Neural progenitor cell (in vitro differentiated cells): Measurements from ENCODE around the gene DUSP19. TPM values are rescaled to one million over a fixed set of nuclear protein-coding genes. Genes with fewer than 3 reads are reported as not detected.

ENCODE experiments used
- DNase-seq: peaks from one replicate; pipeline ENCODE4 v3.0.0-alpha.2; 2016; ENCODE audit warnings: low spot score
- H2AFZ ChIP-seq: fragments of 200-600 bp; sonication (generic); replicated peaks from 2 replicates; pipeline ENCODE4 v1.6.1; 2016; ENCODE audit warnings: antibody characterized with exemption
- H3F3A ChIP-seq: fragments of 200-600 bp; sonication (generic); 2 replicates; pipeline ENCODE4 v1.6.1; 2016; ENCODE audit warnings: antibody characterized with exemption, low read depth
- H3K27ac ChIP-seq: fragments of 200-600 bp; sonication (generic); 2 replicates; pipeline ENCODE4 v1.5.1; 2016; ENCODE audit warnings: mild to moderate bottlenecking
- H3K27me3 ChIP-seq: fragments of 200-600 bp; sonication (generic); 2 replicates; pipeline ENCODE4 v1.6.1; 2016; ENCODE audit warnings: mild to moderate bottlenecking, moderate library complexity
- H3K36me3 ChIP-seq: fragments of 200-600 bp; sonication (generic); 2 replicates; pipeline ENCODE4 v1.5.1; 2016
- H3K4me1 ChIP-seq: fragments of 200-600 bp; sonication (generic); 2 replicates; pipeline ENCODE4 v1.6.1; 2016; ENCODE audit warnings: mixed run types
- H3K4me2 ChIP-seq: fragments of 200-600 bp; sonication (generic); 2 replicates; pipeline ENCODE4 v1.6.1; 2016
- H3K4me3 ChIP-seq: fragments of 200-600 bp; sonication (generic); 2 replicates; pipeline ENCODE4 v1.5.1; 2016
- H3K79me2 ChIP-seq: fragments of 200-600 bp; sonication (generic); 2 replicates; pipeline ENCODE4 v1.6.1; 2016; ENCODE audit warnings: low read depth
- H3K9ac ChIP-seq: fragments of 200-600 bp; sonication (generic); 2 replicates; pipeline ENCODE4 v1.6.1; 2016
- H3K9me3 ChIP-seq: fragments of 200-600 bp; sonication (generic); 2 replicates; pipeline ENCODE4 v1.5.1; 2016; ENCODE audit warnings: low read depth
- H4K20me1 ChIP-seq: fragments of 200-600 bp; sonication (generic); 2 replicates; pipeline ENCODE4 v1.6.1; 2016; ENCODE audit warnings: low read depth
- H3K27ac Mint-ChIP-seq: 3 replicates; pipeline ENCODE4 v1.8.0; 2021; ENCODE audit warnings: mixed read lengths
- H3K27me3 Mint-ChIP-seq: 2 replicates; pipeline ENCODE4 v1.8.0; 2022; ENCODE audit warnings: low read depth, mild to moderate bottlenecking, inconsistent platforms, moderate library complexity, mixed read lengths; ENCODE audit not compliant: insufficient read depth
- H3K36me3 Mint-ChIP-seq: 3 replicates; pipeline ENCODE4 v1.8.0; 2021; ENCODE audit warnings: mixed read lengths
- H3K4me1 Mint-ChIP-seq: 3 replicates; pipeline ENCODE4 v1.8.0; 2021; ENCODE audit warnings: mixed read lengths
- H3K4me3 Mint-ChIP-seq: 3 replicates; pipeline ENCODE4 v1.8.0; 2021; ENCODE audit warnings: mild to moderate bottlenecking, moderate library complexity, mixed read lengths
- H3K9me3 Mint-ChIP-seq: 3 replicates; pipeline ENCODE4 v1.8.0; 2020; ENCODE audit warnings: mixed read lengths
- CTCF ChIP-seq: fragments of 200-600 bp; sonication (generic); IDR thresholded peaks from 2 replicates; pipeline ENCODE4 v1.5.1; 2017; ENCODE audit warnings: antibody characterized with exemption, mild to moderate bottlenecking
- EZH2 ChIP-seq: fragments of 200-600 bp; sonication (generic); IDR thresholded peaks from 2 replicates; pipeline ENCODE4 v1.6.1; 2017; ENCODE audit warnings: antibody characterized with exemption, mild to moderate bottlenecking, moderate library complexity
- EZH2phosphoT487 ChIP-seq: fragments of 200-600 bp; sonication (generic); IDR thresholded peaks from 2 replicates; pipeline ENCODE4 v1.6.1; 2017; ENCODE audit warnings: antibody characterized with exemption
- total RNA-seq: library from RNA; depleted of rRNA; stranded (reverse); fragments of >200 nt; gene quantifications from 2 replicates; pipeline ENCODE4 v1.2.3, GENCODE V29; 2015; ENCODE audit warnings: low replicate concordance

Gene DUSP19
- total RNA-seq, 1 donor from 2014 or later: 6.7 TPM

- H3K27ac Mint-ChIP-seq: no peak overlapping the region
- no peaks in the 10 kb centered on the region for H3K36me3 ChIP-seq
Observed at GRCh38 chr2:183113630-183114029, 35.1 kb downstream of the DUSP19 start.

DNA sequence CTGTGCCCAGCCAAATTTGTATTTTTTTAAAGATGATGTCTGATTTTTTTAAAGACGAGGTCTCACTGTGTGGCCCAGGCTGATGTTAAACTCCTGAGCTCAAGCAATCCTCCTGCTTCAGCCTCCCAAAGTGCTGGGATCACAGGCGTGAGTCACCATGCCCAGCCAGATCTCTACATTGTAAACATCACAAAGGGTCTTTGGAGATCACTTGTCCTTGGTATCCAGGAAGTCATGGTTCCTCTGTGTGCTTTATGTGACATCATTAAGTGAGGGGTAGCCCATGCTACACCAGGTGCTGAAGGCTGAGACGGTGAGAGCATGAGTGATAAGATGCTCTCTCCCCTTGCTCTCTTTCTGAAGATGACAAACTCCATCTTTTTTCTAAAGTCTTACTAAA is 38.7 kb downstream of the DUSP19 start:
- Histone ChIP-seq H3K79me2 (no peaks in the 10 kb centered on the region), H3K9me3 (no peaks in the 10 kb centered on the region), H3F3A (no peaks in the 10 kb centered on the region), H3K4me2 (no peak overlapping the region), H3K36me3 (no peaks in the 10 kb centered on the region), H3K27me3 (no peaks in the 10 kb centered on the region), H2AFZ (no peak overlapping the region), H4K20me1 (no peaks in the 10 kb centered on the region), H3K4me1 (no peaks in the 10 kb centered on the region), H3K27ac (no peak overlapping the region), H3K4me3 (no peak overlapping the region), H3K9ac (no peak overlapping the region)
- no peak for DNase-seq
- Mint-ChIP-seq H3K4me3 (no peak overlapping the region), H3K27ac (no peak overlapping the region), H3K27me3 (no peaks in the 10 kb centered on the region), H3K9me3 (no peaks in the 10 kb centered on the region), H3K4me1 (no peaks in the 10 kb centered on the region), H3K36me3 (no peaks in the 10 kb centered on the region)
- TF ChIP-seq EZH2phosphoT487 (no peak), CTCF (no peak), EZH2 (no peak)

More at GRCh38 chr2:183113630-183114029, 35.1 kb downstream of the DUSP19 start:
- no peak for TF ChIP-seq EZH2
- no peak for TF ChIP-seq EZH2phosphoT487
- TF ChIP-seq CTCF: no peak
- H3K4me3 Mint-ChIP-seq: no peak overlapping the region
- H3K27me3 ChIP-seq: no peaks in the 10 kb centered on the region
- DNase-seq: no peak
- H3K9me3 ChIP-seq: no peaks in the 10 kb centered on the region
- H3K79me2 ChIP-seq: no peaks in the 10 kb centered on the region
- H3K36me3 Mint-ChIP-seq: no peaks in the 10 kb centered on the region
- H4K20me1 ChIP-seq: no peaks in the 10 kb centered on the region
- no peaks in the 10 kb centered on the region for H3K27me3 Mint-ChIP-seq
- H3K9ac ChIP-seq: no peak overlapping the region
- no peak overlapping the region for H3K4me2 ChIP-seq
- H3K9me3 Mint-ChIP-seq: no peaks in the 10 kb centered on the region
- H3K4me3 ChIP-seq: no peak overlapping the region
- no peak overlapping the region for H2AFZ ChIP-seq
- no peaks in the 10 kb centered on the region for H3K4me1 ChIP-seq
- no peaks in the 10 kb centered on the region for H3K4me1 Mint-ChIP-seq
- no peak overlapping the region for H3K27ac ChIP-seq
- H3F3A ChIP-seq: no peaks in the 10 kb centered on the region

- H3K4me3 ChIP-seq: peak overlapping the region; percentile 81
- no peaks in the 10 kb centered on the region for H3K9me3 Mint-ChIP-seq
Observed at GRCh38 chr2:183123117-183123958, 44.8 kb downstream of the DUSP19 start.

More at GRCh38 chr2:183123117-183123958, 44.8 kb downstream of the DUSP19 start:
- Histone ChIP-seq H4K20me1 (no peaks in the 10 kb centered on the region), H3K9me3 (no peaks in the 10 kb centered on the region), H3K4me2 (peak overlapping the region; percentile 95), H3K36me3 (no peaks in the 10 kb centered on the region), H2AFZ (peak overlapping the region; percentile 96), H3K79me2 (peaks cover 41% of the 10 kb centered on the region), H3K27ac (no peak overlapping the region), H3K27me3 (no peaks in the 10 kb centered on the region), H3F3A (peaks cover 8% of the 10 kb centered on the region), H3K4me1 (peaks cover 18% of the 10 kb centered on the region), H3K9ac (peak overlapping the region; percentile 40)
- no peak for TF ChIP-seq EZH2
- TF ChIP-seq EZH2phosphoT487: no peak
- no peak for TF ChIP-seq CTCF
- Mint-ChIP-seq H3K36me3 (no peaks in the 10 kb centered on the region), H3K4me3 (peak overlapping the region; percentile 96), H3K27ac (peak overlapping the region; percentile 96), H3K27me3 (no peaks in the 10 kb centered on the region), H3K4me1 (peaks cover 23% of the 10 kb centered on the region)
- DNase-seq: no peak
